Measurements from ENCODE around the gene ZDHHC11B. TPM values are rescaled to one million over a fixed set of nuclear protein-coding genes. Genes with fewer than 3 reads are reported as not detected.
"Not testable (repeated sequence)": the region's sequence is repeated elsewhere in the genome, so short reads cannot be mapped to it uniquely, and the experiment has no call there.

The ZDHHC11B gene
- total RNA-seq, 1 experiment from 2014 or later, result 1.4 TPM

DNA sequence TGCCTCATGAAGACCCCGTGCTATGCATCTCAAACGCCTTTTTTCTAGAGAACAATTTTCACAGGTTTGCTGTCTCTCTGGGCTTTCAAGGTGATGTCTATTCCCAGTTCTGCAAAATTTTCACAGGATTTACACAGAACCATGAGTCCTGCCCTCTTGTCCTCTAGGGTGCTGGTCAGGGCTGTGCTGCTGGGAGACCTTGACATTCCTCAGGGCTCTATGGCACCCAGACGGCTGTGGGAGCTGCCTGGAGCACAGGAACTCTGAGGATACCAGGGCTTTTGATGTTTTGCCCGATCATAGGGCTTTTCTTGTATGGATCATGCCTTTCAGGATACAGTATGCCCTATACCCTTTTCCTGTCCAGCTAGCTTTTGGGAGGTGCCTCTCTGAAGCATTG lies 68.9 kb downstream of the ZDHHC11B start:
- H3K4me2 ChIP-seq (ENCODE audit: insufficient read depth, insufficient read length, low read length); H3K4me1 Mint-ChIP-seq; H3T11ph ChIP-seq (ENCODE audit: low read length); H2BK20ac ChIP-seq (ENCODE audit: low read depth, low read length, poor library complexity, severe bottlenecking); H2BK120ac ChIP-seq (ENCODE audit: low read depth, low read length, poor library complexity, severe bottlenecking); H3K23ac ChIP-seq (ENCODE audit: insufficient read length, low read depth, low read length); H4K8ac ChIP-seq (replicated peaks; ENCODE audit: insufficient read length, low read depth, low read length); H3K79me1 ChIP-seq (ENCODE audit: insufficient read depth, low read depth, low read length, poor library complexity, severe bottlenecking); H3K4me3 Mint-ChIP-seq; H3K56ac ChIP-seq (ENCODE audit: insufficient read length, low read depth, low read length); H3K4me1 ChIP-seq (ENCODE audit: insufficient read depth, low read length); H3K36me3 Mint-ChIP-seq (ENCODE audit: insufficient read depth in 1 of 3, low read depth in 3 of 3); H3K27ac Mint-ChIP-seq; H3K9ac ChIP-seq (ENCODE audit: extremely low read depth, insufficient read length, low read length); H4K5ac ChIP-seq (ENCODE audit: insufficient read length, low read depth, low read length); H3K4ac ChIP-seq (ENCODE audit: low read depth, low read length); H3K23me2 ChIP-seq (ENCODE audit: insufficient read length, low read depth, low read length, poor library complexity, severe bottlenecking); H3K79me2 ChIP-seq (ENCODE audit: insufficient read depth, low read length); H2AFZ ChIP-seq (ENCODE audit: low read length); H2AK5ac ChIP-seq (ENCODE audit: insufficient read length, low read length); H4K20me1 ChIP-seq (ENCODE audit: control insufficient read depth, insufficient read depth, insufficient read length); H3K18ac ChIP-seq (ENCODE audit: insufficient read length, low read depth, low read length); H2BK15ac ChIP-seq (ENCODE audit: low read depth, low read length); H2BK5ac ChIP-seq (ENCODE audit: insufficient read length, low read length); H3K14ac ChIP-seq (ENCODE audit: insufficient read depth, low read length); H3K27me3 ChIP-seq (ENCODE audit: insufficient read depth, low read length); H3K27ac ChIP-seq (ENCODE audit: insufficient read length, low read depth, low read length); H3K9me3 ChIP-seq (ENCODE audit: control insufficient read depth, low read depth, low read length); DNase-seq; H4K91ac ChIP-seq (ENCODE audit: insufficient read length, low read depth, low read length); H2BK12ac ChIP-seq (ENCODE audit: insufficient read length, low read depth, low read length): not testable (repeated sequence)
- Mint-ChIP-seq H3K9me3 (peaks cover 21 to 24% of the 10 kb centered on the region in 2 experiments), H3K27me3 (ENCODE audit: low read depth) (peaks cover 63% of the 10 kb centered on the region)
- WGBS (ENCODE audit: extremely low coverage, insufficient read length, low lambda C conversion rate), result no CpG with 5 or more reads among the region's 4 CpGs

DNA sequence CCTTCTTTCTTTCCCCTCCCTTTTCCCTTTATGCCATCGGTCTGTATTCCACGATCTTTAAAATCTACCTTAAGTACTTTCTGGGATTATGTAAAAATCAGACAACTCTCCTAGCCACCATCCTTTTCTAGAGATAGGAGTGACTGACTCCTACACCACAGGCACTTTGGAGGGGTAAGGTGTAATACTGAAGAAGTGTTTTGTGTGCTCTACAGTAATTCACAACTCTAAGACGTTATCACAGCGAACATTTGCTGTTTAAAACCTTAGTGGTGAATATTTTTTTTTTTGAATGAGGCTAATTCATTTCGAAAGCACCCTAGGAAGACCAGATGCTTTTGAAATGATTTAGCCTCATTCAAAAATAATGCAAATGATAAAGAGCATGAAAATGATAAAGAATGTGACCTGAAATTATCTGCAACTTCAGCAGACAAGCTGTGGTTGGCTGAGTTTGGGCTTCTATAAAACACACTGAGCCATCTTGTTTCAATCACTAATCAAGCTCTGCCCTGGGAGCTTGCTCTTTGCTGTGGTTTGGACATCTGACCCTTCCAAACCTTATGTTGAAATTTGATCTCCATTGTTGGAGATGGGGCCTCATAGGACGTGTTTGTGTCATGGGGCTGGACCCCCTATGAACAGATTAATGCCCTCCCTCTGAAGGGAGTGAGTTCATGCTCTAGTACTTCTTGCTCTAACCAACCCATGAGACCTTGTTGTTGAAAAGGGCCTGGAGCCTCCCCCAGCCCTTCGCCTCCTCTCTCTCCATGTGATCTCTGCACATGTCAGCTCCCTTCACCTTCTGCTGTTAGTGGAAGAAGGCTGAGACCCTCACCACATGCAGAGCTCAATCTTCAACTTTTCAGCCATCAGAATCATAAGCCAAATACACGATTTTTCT lies 70.1 kb downstream of the ZDHHC11B start:
- H4K91ac ChIP-seq (ENCODE audit: insufficient read length, low read depth, low read length); H3K4me1 Mint-ChIP-seq; H2BK5ac ChIP-seq (ENCODE audit: insufficient read length, low read length); H2BK12ac ChIP-seq (ENCODE audit: insufficient read length, low read depth, low read length); H3K23me2 ChIP-seq (ENCODE audit: insufficient read length, low read depth, low read length, poor library complexity, severe bottlenecking); H3K27ac ChIP-seq (ENCODE audit: insufficient read length, low read depth, low read length); H3K4me2 ChIP-seq (ENCODE audit: insufficient read depth, insufficient read length, low read length); H4K20me1 ChIP-seq (ENCODE audit: control insufficient read depth, insufficient read depth, insufficient read length); H3K27ac Mint-ChIP-seq; H3K4ac ChIP-seq (ENCODE audit: low read depth, low read length); H4K8ac ChIP-seq (replicated peaks; ENCODE audit: insufficient read length, low read depth, low read length); H2AK5ac ChIP-seq (ENCODE audit: insufficient read length, low read length); DNase-seq; H3K56ac ChIP-seq (ENCODE audit: insufficient read length, low read depth, low read length); H3K18ac ChIP-seq (ENCODE audit: insufficient read length, low read depth, low read length); H2BK20ac ChIP-seq (ENCODE audit: low read depth, low read length, poor library complexity, severe bottlenecking); H3K14ac ChIP-seq (ENCODE audit: insufficient read depth, low read length); H3K23ac ChIP-seq (ENCODE audit: insufficient read length, low read depth, low read length); H3T11ph ChIP-seq (ENCODE audit: low read length); H4K5ac ChIP-seq (ENCODE audit: insufficient read length, low read depth, low read length); H3K4me3 Mint-ChIP-seq; H3K36me3 Mint-ChIP-seq (ENCODE audit: insufficient read depth in 1 of 3, low read depth in 3 of 3); H3K9me3 ChIP-seq (ENCODE audit: control insufficient read depth, low read depth, low read length); H3K4me1 ChIP-seq (ENCODE audit: insufficient read depth, low read length); H3K79me2 ChIP-seq (ENCODE audit: insufficient read depth, low read length); H2BK15ac ChIP-seq (ENCODE audit: low read depth, low read length); H2AFZ ChIP-seq (ENCODE audit: low read length); H3K79me1 ChIP-seq (ENCODE audit: insufficient read depth, low read depth, low read length, poor library complexity, severe bottlenecking); H2BK120ac ChIP-seq (ENCODE audit: low read depth, low read length, poor library complexity, severe bottlenecking); H3K9ac ChIP-seq (ENCODE audit: extremely low read depth, insufficient read length, low read length); H3K27me3 ChIP-seq (ENCODE audit: insufficient read depth, low read length): not testable (repeated sequence)
- Mint-ChIP-seq H3K27me3 (ENCODE audit: low read depth) (peaks cover 58% of the 10 kb centered on the region), H3K9me3 (peaks cover 21 to 24% of the 10 kb centered on the region in 2 experiments)
- WGBS (ENCODE audit: extremely low coverage, insufficient read length, low lambda C conversion rate), result no CpG with 5 or more reads among the region's 8 CpGs
